Measurements from ENCODE around the gene PCDHB2.
"Not testable (repeated sequence)": the region's sequence is repeated elsewhere in the genome, so short reads cannot be mapped to it uniquely, and the experiment has no call there.

The PCDHB2 gene

GRCh38 chr5:141095263-141095641, 837 bp downstream of the PCDHB2 start:
- no peaks in the 10 kb centered on the region for H3K27me3 ChIP-seq (ENCODE audit: insufficient read depth, poor library complexity, severe bottlenecking)
- no peak for DNase-seq (ENCODE audit: low read depth in 1 of 2, low spot score in 1 of 2)
- H3K27ac ChIP-seq (replicated peaks): no peak overlapping the region
- TF ChIP-seq REST (IDR thresholded peaks at IDR 0.05; ENCODE audit: insufficient replicate concordance, low read depth) (no peak), SPI1 (IDR thresholded peaks at IDR 0.05; ENCODE audit: borderline replicate concordance, low read depth) (no peak), GABPA (IDR thresholded peaks at IDR 0.05; ENCODE audit: low read depth) (no peak), CTCF (IDR thresholded peaks at IDR 0.05; ENCODE audit: insufficient read depth, low read length) (no peak), POLR2AphosphoS5 (IDR thresholded peaks at IDR 0.05; ENCODE audit: low read depth) (no peak)
- no peak overlapping the region for H3K4me3 ChIP-seq (replicated peaks; ENCODE audit: insufficient read depth, low read length)

GRCh38 chr5:141096181-141096580, 1.8 kb downstream of the PCDHB2 start:
- not testable (repeated sequence) for H3K27me3 ChIP-seq (ENCODE audit: insufficient read depth, poor library complexity, severe bottlenecking); DNase-seq (ENCODE audit: low read depth in 1 of 2, low spot score in 1 of 2); H3K27ac ChIP-seq (replicated peaks); H3K4me3 ChIP-seq (replicated peaks; ENCODE audit: insufficient read depth, low read length)

GRCh38 chr5:141096586-141096985, 2.2 kb downstream of the PCDHB2 start:
- DNase-seq (ENCODE audit: low read depth in 1 of 2, low spot score in 1 of 2); H3K4me3 ChIP-seq (replicated peaks; ENCODE audit: insufficient read depth, low read length); H3K27ac ChIP-seq (replicated peaks); H3K27me3 ChIP-seq (ENCODE audit: insufficient read depth, poor library complexity, severe bottlenecking): not testable (repeated sequence)

GRCh38 chr5:141100243-141100805, 5.9 kb downstream of the PCDHB2 start, which contains the start of gene PCDHB3:
PCDHB3 (plus strand) TSS chr5:141100473; CDS start chr5:141100650, 177 bp downstream.
- TF ChIP-seq SPI1 (IDR thresholded peaks at IDR 0.05; ENCODE audit: borderline replicate concordance, low read depth) (no peak), REST (IDR thresholded peaks at IDR 0.05; ENCODE audit: insufficient replicate concordance, low read depth) (no peak), CTCF (IDR thresholded peaks at IDR 0.05; ENCODE audit: insufficient read depth, low read length) (peak; percentile 6)
- DNase-seq (ENCODE audit: low read depth in 1 of 2, low spot score in 1 of 2): peak; percentile 13 to 21

GRCh38 chr5:141101059-141101458, 6.6 kb downstream of the PCDHB2 start:
- no peak for DNase-seq (ENCODE audit: low read depth in 1 of 2, low spot score in 1 of 2)
- H3K27me3 ChIP-seq (ENCODE audit: insufficient read depth, poor library complexity, severe bottlenecking): no peaks in the 10 kb centered on the region
- H3K27ac ChIP-seq (replicated peaks): no peak overlapping the region
- TF ChIP-seq REST (IDR thresholded peaks at IDR 0.05; ENCODE audit: insufficient replicate concordance, low read depth): no peak
- TF ChIP-seq GABPA (IDR thresholded peaks at IDR 0.05; ENCODE audit: low read depth): no peak
- no peak for TF ChIP-seq CTCF (IDR thresholded peaks at IDR 0.05; ENCODE audit: insufficient read depth, low read length)
- no peak for TF ChIP-seq POLR2AphosphoS5 (IDR thresholded peaks at IDR 0.05; ENCODE audit: low read depth)
- TF ChIP-seq SPI1 (IDR thresholded peaks at IDR 0.05; ENCODE audit: borderline replicate concordance, low read depth): no peak
- H3K4me3 ChIP-seq (replicated peaks; ENCODE audit: insufficient read depth, low read length): no peak overlapping the region

More at GRCh38 chr5:141100243-141100805, 5.9 kb downstream of the PCDHB2 start, which contains the start of gene PCDHB3:
- Histone ChIP-seq H3K27me3 (ENCODE audit: insufficient read depth, poor library complexity, severe bottlenecking) (no peaks in the 10 kb centered on the region), H3K27ac (replicated peaks) (no peak within 1 kb of the TSS), H3K4me3 (replicated peaks; ENCODE audit: insufficient read depth, low read length) (no peak within 1 kb of the TSS)

- DNase-seq (ENCODE audit: low read depth in 1 of 2, low spot score in 1 of 2); H3K27me3 ChIP-seq (ENCODE audit: insufficient read depth, poor library complexity, severe bottlenecking); H3K27ac ChIP-seq (replicated peaks); H3K4me3 ChIP-seq (replicated peaks; ENCODE audit: insufficient read depth, low read length): not testable (repeated sequence)
Measured at GRCh38 chr5:141102070-141102469, 7.7 kb downstream of the PCDHB2 start.
